ENCODE measurements around the gene CLVS2. TPM values are rescaled to one million over a fixed set of nuclear protein-coding genes. Genes with fewer than 3 reads are reported as not detected.

The CLVS2 gene
- polyA plus RNA-seq, 3 donors: not detected

- no peak overlapping the region for H3K27ac ChIP-seq (ENCODE audit: low read depth, low read length)
- 52 to 68% (median 64%) methylated on average over 4 of the region's 4 CpGs for WGBS, 3 donors
Measured at GRCh38 chr6:123016431-123017103, 20.5 kb downstream of the CLVS2 start.

GRCh38 chr6:123017104-123017682 lies 21.2 kb downstream of the CLVS2 start:
- H3K27ac ChIP-seq (ENCODE audit: low read depth, low read length): no peak overlapping the region
- WGBS, 3 donors: 45 to 64% (median 58%) methylated on average over 5 of the region's 5 CpGs

- WGBS, 3 donors: 0 to 19% (median 5%) methylated on average over 1 of the region's 1 CpG
- no peak overlapping the region for H3K27ac ChIP-seq (ENCODE audit: low read depth, low read length)
Measured at GRCh38 chr6:123022975-123023374, 26.9 kb downstream of the CLVS2 start.

- no peak overlapping the region for H3K27ac ChIP-seq (ENCODE audit: low read depth, low read length)
- 66 to 71% (median 71%) methylated on average over 5 of the region's 5 CpGs for WGBS, 3 donors
Measured at GRCh38 chr6:123024976-123025375, 28.9 kb downstream of the CLVS2 start.

GRCh38 chr6:123027408-123027807 lies 31.4 kb downstream of the CLVS2 start:
- WGBS, 3 donors: 65 to 76% (median 72%) methylated on average over 2 of the region's 2 CpGs

GRCh38 chr6:123028263-123028662 lies 32.2 kb downstream of the CLVS2 start:
- WGBS, 3 donors: 70 to 82% (median 73%) methylated on average over 5 of the region's 5 CpGs
- no peak overlapping the region for H3K27ac ChIP-seq (ENCODE audit: low read depth, low read length)

More at GRCh38 chr6:123027408-123027807, 31.4 kb downstream of the CLVS2 start:
- no peak overlapping the region for H3K27ac ChIP-seq (ENCODE audit: low read depth, low read length)

- H3K27ac ChIP-seq (ENCODE audit: low read depth, low read length): no peak overlapping the region
Measured at GRCh38 chr6:123030282-123030681, 34.2 kb downstream of the CLVS2 start.

GRCh38 chr6:123036648-123037047 lies 40.6 kb downstream of the CLVS2 start:
- 69 to 81% (median 77%) methylated on average over 3 of the region's 3 CpGs for WGBS, 3 donors
- H3K27ac ChIP-seq (ENCODE audit: low read depth, low read length): no peak overlapping the region

- no peak overlapping the region for H3K27ac ChIP-seq (ENCODE audit: low read depth, low read length)
Measured at GRCh38 chr6:123039431-123039830, 43.4 kb downstream of the CLVS2 start.

GRCh38 chr6:123042401-123042800 lies 46.4 kb downstream of the CLVS2 start:
- 56 to 59% (median 57%) methylated on average over 2 of the region's 2 CpGs for WGBS, 3 donors
- no peak overlapping the region for H3K27ac ChIP-seq (ENCODE audit: low read depth, low read length)

More at GRCh38 chr6:123039431-123039830, 43.4 kb downstream of the CLVS2 start:
- 84 to 92% (median 87%) methylated on average over 3 of the region's 3 CpGs for WGBS, 3 donors

GRCh38 chr6:123044341-123044860 lies 48.4 kb downstream of the CLVS2 start:
- 65 to 73% (median 67%) methylated on average over 3 of the region's 3 CpGs for WGBS, 3 donors
- no peak overlapping the region for H3K27ac ChIP-seq (ENCODE audit: low read depth, low read length)

GRCh38 chr6:123053602-123054225 lies 57.7 kb downstream of the CLVS2 start:
- 75 to 78% (median 75%) methylated on average over 8 of the region's 8 CpGs for WGBS, 3 donors

GRCh38 chr6:123055256-123055655 lies 59.2 kb downstream of the CLVS2 start:
- H3K27ac ChIP-seq (ENCODE audit: low read depth, low read length): no peak overlapping the region
- WGBS, 3 donors: 56 to 61% (median 58%) methylated on average over 1 of the region's 1 CpG

More at GRCh38 chr6:123053602-123054225, 57.7 kb downstream of the CLVS2 start:
- no peak overlapping the region for H3K27ac ChIP-seq (ENCODE audit: low read depth, low read length)

GRCh38 chr6:123062670-123063069 lies 66.6 kb downstream of the CLVS2 start:
- H3K27ac ChIP-seq (ENCODE audit: low read depth, low read length): no peak overlapping the region
- WGBS, 3 donors: 41 to 65% (median 60%) methylated on average over 1 of the region's 1 CpG

GRCh38 chr6:123064038-123064437 lies 68.0 kb downstream of the CLVS2 start:
- 21 to 38% (median 31%) methylated on average over 2 of the region's 2 CpGs for WGBS, 3 donors
- no peak overlapping the region for H3K27ac ChIP-seq (ENCODE audit: low read depth, low read length)

GRCh38 chr6:123074616-123075015 lies 78.6 kb downstream of the CLVS2 start:
- WGBS, 3 donors: 72 to 79% (median 76%) methylated on average over 2 of the region's 2 CpGs
- H3K27ac ChIP-seq (ENCODE audit: low read depth, low read length): no peak overlapping the region

- 63 to 78% (median 74%) methylated on average over 5 of the region's 5 CpGs for WGBS, 3 donors
- no peak overlapping the region for H3K27ac ChIP-seq (ENCODE audit: low read depth, low read length)
Measured at GRCh38 chr6:123085403-123085802, 89.4 kb downstream of the CLVS2 start.

GRCh38 chr6:123089226-123089625 lies 93.2 kb downstream of the CLVS2 start:
- no peak overlapping the region for H3K27ac ChIP-seq (ENCODE audit: low read depth, low read length)
- 63 to 78% (median 67%) methylated on average over 1 of the region's 1 CpG for WGBS, 3 donors

- WGBS, 3 donors: 67 to 89% (median 82%) methylated on average over 2 of the region's 2 CpGs
Measured at GRCh38 chr6:123091091-123091895, 95.3 kb downstream of the CLVS2 start.

More at GRCh38 chr6:123091091-123091895, 95.3 kb downstream of the CLVS2 start:
- no peak overlapping the region for H3K27ac ChIP-seq (ENCODE audit: low read depth, low read length)

Measured in adipose tissue (tissue), 3 donors.